Measurements from ENCODE around the gene PGAM5.

- TF ChIP-seq POLR2A (IDR thresholded peaks at IDR 0.05) (no peak), POLR2AphosphoS5 (IDR thresholded peaks at IDR 0.05) (no peak)
Measured at GRCh38 chr12:132731574-132731973, 20.9 kb downstream of the PGAM5 start.
